Neuron (in vitro differentiated cells): Measurements from ENCODE around the gene FBXW5.

Experiments used
- H2AFZ ChIP-seq: one replicate; pipeline ENCODE4 v1.6.1; 2013; ENCODE audit warnings: low read depth, mild to moderate bottlenecking, inconsistent platforms, low read length, moderate library complexity
- H3K27me3 ChIP-seq: one replicate; pipeline ENCODE4 v1.6.1; 2013; ENCODE audit warnings: low read length; ENCODE audit not compliant: insufficient read depth
- H3K36me3 ChIP-seq: one replicate; pipeline ENCODE4 v1.6.1; 2013; ENCODE audit warnings: low read length; ENCODE audit not compliant: insufficient read depth
- H3K4me1 ChIP-seq: one replicate; pipeline ENCODE4 v1.6.1; 2013; ENCODE audit warnings: low read length; ENCODE audit not compliant: insufficient read depth
- H3K4me3 ChIP-seq: 2 replicates; pipeline ENCODE4 v1.5.1; 2013; ENCODE audit warnings: mild to moderate bottlenecking, low read length, moderate library complexity
- H3K9me3 ChIP-seq: one replicate; pipeline ENCODE4 v1.6.1; 2013; ENCODE audit warnings: low read length

Gene FBXW5

GRCh38 chr9:136923881-136924280 is 20.7 kb downstream of the FBXW5 start:
- Histone ChIP-seq H3K4me3 (no peak overlapping the region), H3K27me3 (no peaks in the 10 kb centered on the region), H3K36me3 (peaks cover 43% of the 10 kb centered on the region), H3K4me1 (no peaks in the 10 kb centered on the region), H2AFZ (no peak overlapping the region), H3K9me3 (no peaks in the 10 kb centered on the region)

- H3K4me1 ChIP-seq: no peaks in the 10 kb centered on the region
- H3K36me3 ChIP-seq: peaks cover 47% of the 10 kb centered on the region
These were observed 22.0 kb downstream of the FBXW5 start for GRCh38 chr9:136922540-136922939.

DNA sequence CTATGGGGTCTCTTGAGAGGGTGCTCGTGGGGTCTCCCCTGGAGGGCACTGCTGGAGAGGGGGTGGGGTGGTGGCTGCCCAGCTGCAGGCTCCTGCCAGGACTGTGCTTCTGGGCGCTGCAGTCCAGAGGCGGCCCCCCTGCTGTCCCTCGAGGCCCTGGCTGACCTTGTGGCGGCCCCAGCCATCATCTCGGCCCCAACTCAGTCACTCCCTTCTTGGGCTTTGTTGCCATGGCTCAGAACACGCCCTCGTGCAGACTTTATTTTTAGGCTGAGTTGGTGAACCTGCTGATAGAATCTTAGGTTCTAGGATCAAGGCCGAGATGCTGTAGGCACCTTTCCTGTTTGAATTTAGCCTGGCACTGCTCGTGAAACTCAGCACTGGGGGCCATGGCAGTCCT is 22.8 kb downstream of the FBXW5 start:
- H3K4me3 ChIP-seq: no peak overlapping the region
- no peak overlapping the region for H2AFZ ChIP-seq
- H3K9me3 ChIP-seq: no peaks in the 10 kb centered on the region
- H3K27me3 ChIP-seq: no peaks in the 10 kb centered on the region
- no peaks in the 10 kb centered on the region for H3K4me1 ChIP-seq
- peaks cover 51% of the 10 kb centered on the region for H3K36me3 ChIP-seq

More at GRCh38 chr9:136922540-136922939, 22.0 kb downstream of the FBXW5 start:
- Histone ChIP-seq H3K4me3 (no peak overlapping the region), H3K9me3 (no peaks in the 10 kb centered on the region), H3K27me3 (no peaks in the 10 kb centered on the region), H2AFZ (no peak overlapping the region)

DNA sequence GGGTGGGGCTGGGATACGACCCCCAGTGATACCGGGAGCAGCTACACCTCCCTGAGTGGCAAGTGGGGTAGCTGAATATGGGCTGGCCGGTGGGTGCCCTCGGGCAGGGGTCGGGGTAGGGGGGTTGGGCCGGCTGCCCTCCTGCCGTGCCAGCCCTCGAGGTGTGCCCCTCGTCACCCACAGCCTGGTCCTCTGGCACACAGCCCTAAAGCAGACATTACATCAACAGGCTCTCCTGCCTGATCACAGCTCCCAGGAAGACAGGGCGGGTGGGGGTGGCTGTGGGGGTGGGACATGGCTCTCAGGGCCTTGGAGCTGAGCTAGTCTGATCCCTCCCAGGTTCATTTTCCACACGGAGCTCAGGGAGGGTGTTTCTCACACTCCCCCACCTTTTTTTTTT is 23.2 kb downstream of the FBXW5 start:
- H2AFZ ChIP-seq: no peak overlapping the region
- no peak overlapping the region for H3K4me3 ChIP-seq
- no peaks in the 10 kb centered on the region for H3K4me1 ChIP-seq
- H3K27me3 ChIP-seq: no peaks in the 10 kb centered on the region
- H3K9me3 ChIP-seq: no peaks in the 10 kb centered on the region
- peaks cover 51% of the 10 kb centered on the region for H3K36me3 ChIP-seq

DNA sequence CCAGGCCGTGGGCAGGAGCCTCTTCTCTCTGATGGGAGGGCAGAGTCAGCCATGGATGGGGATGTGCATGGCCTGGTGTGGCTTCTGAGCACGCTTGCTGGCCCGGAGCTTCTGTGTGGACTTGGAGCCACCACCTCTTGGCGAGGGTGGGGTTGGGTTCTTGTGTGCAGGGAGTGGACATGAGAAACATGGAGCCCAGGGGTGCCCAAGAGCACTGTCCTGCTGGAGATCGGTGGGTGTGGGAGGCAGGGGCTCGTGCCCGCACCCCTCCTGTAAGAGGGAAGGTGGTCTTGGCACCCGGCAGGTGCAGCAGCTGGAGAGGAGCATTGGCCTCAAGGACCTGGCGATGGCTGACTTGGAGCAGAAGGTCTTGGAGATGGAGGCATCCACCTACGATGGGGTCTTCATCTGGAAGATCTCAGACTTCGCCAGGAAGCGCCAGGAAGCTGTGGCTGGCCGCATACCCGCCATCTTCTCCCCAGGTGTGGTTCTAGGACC is 23.8 kb downstream of the FBXW5 start:
- H3K36me3 ChIP-seq: peaks cover 51% of the 10 kb centered on the region
- no peak overlapping the region for H3K4me3 ChIP-seq
- H3K9me3 ChIP-seq: no peaks in the 10 kb centered on the region
- no peaks in the 10 kb centered on the region for H3K4me1 ChIP-seq
- no peak overlapping the region for H2AFZ ChIP-seq
- no peaks in the 10 kb centered on the region for H3K27me3 ChIP-seq

DNA sequence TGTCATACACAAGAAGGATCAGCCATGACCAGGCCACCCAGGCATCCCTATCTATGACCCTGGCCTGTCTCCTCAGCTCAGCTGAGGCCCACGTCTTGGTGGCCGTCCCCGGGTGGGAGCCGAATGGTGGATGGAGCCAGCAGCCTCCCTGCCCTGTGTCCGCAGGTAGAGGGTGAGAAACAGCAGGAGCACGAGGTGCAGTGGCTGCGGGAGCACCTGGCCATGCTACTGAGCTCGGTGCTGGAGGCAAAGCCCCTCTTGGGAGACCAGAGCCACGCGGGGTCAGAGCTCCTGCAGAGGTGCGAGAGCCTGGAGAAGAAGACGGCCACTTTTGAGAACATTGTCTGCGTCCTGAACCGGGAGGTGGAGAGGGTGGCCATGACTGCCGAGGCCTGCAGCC is 24.5 kb downstream of the FBXW5 start:
- no peak overlapping the region for H2AFZ ChIP-seq
- no peaks in the 10 kb centered on the region for H3K4me1 ChIP-seq
- H3K4me3 ChIP-seq: no peak overlapping the region
- H3K9me3 ChIP-seq: no peaks in the 10 kb centered on the region
- peaks cover 53% of the 10 kb centered on the region for H3K36me3 ChIP-seq
- no peaks in the 10 kb centered on the region for H3K27me3 ChIP-seq

DNA sequence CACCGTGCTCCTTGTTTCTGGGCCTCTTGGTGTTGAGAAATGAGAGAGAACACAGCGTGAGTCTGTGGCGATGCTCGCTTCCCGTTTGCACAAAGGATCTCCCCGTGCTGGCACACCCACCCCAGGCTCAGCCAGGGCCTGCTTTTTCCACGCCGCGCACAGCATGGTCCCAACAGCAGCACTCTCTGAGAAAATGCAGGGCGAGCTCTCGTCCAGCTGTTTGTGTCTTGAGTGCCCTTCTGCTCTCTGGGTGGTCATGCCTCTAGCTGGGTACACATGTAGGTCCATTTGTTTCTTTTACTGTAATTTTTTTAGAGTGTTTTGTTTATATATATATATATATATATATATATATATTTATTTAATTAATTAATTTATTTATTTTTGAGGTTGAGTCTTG is 26.6 kb downstream of the FBXW5 start:
- no peak overlapping the region for H3K4me3 ChIP-seq
- no peaks in the 10 kb centered on the region for H3K27me3 ChIP-seq
- H3K9me3 ChIP-seq: no peaks in the 10 kb centered on the region
- H3K4me1 ChIP-seq: no peaks in the 10 kb centered on the region
- H2AFZ ChIP-seq: no peak overlapping the region
- peaks cover 59% of the 10 kb centered on the region for H3K36me3 ChIP-seq

- Histone ChIP-seq H2AFZ (no peak overlapping the region), H3K4me1 (no peaks in the 10 kb centered on the region), H3K9me3 (no peaks in the 10 kb centered on the region), H3K36me3 (peaks cover 67% of the 10 kb centered on the region), H3K4me3 (no peak overlapping the region), H3K27me3 (no peaks in the 10 kb centered on the region)
These were observed 28.0 kb downstream of the FBXW5 start for GRCh38 chr9:136916330-136917184.

DNA sequence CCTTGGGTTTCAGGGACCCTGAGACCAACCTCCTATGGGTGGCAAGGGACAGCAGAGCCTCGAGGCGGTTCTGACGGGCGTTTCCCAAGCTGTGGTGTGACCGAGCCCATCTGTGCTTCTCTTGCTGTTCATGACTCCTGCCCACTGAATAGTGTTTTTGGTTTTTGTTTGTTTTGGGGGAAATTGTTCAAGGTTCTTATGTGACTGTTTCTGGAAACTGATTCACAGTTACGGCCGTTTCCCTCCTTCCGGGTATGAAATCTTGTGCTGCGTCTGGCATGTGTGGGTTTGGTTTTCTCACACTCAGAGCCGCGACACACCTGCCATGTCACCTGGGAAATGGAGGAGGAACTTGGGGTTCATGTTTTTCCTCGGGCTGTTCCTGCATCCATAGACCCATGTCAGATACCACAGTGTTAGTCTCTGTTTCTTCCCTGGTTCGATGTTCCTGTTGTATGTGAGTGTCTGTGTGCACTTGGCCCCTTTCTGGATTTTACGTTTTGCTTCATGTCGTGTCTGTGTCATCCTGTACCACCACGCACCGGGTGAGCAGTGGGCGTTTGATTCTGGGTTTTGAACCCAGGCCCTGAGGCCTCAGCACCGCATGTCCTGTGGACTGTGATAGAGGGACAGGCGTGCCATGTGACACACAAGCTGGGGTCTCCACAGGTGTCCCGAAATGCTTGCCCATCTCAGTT is 28.8 kb downstream of the FBXW5 start:
- no peaks in the 10 kb centered on the region for H3K27me3 ChIP-seq
- H3K4me1 ChIP-seq: no peaks in the 10 kb centered on the region
- no peak overlapping the region for H2AFZ ChIP-seq
- peaks cover 64% of the 10 kb centered on the region for H3K36me3 ChIP-seq
- H3K4me3 ChIP-seq: no peak overlapping the region
- H3K9me3 ChIP-seq: no peaks in the 10 kb centered on the region

GRCh38 chr9:136913701-136914438 is 30.7 kb downstream of the FBXW5 start:
- Histone ChIP-seq H2AFZ (no peak overlapping the region), H3K9me3 (no peaks in the 10 kb centered on the region), H3K27me3 (no peaks in the 10 kb centered on the region), H3K4me3 (no peak overlapping the region), H3K36me3 (peaks cover 67% of the 10 kb centered on the region), H3K4me1 (no peaks in the 10 kb centered on the region)

- no peaks in the 10 kb centered on the region for H3K4me1 ChIP-seq
- H2AFZ ChIP-seq: no peak overlapping the region
- no peaks in the 10 kb centered on the region for H3K27me3 ChIP-seq
- peaks cover 62% of the 10 kb centered on the region for H3K36me3 ChIP-seq
- H3K4me3 ChIP-seq: no peak overlapping the region
- no peaks in the 10 kb centered on the region for H3K9me3 ChIP-seq
These were observed 33.7 kb downstream of the FBXW5 start for GRCh38 chr9:136910901-136911245.

GRCh38 chr9:136910197-136910900 is 34.2 kb downstream of the FBXW5 start:
- Histone ChIP-seq H3K9me3 (no peaks in the 10 kb centered on the region), H3K4me3 (no peak overlapping the region), H3K27me3 (no peaks in the 10 kb centered on the region), H2AFZ (no peak overlapping the region), H3K36me3 (peaks cover 60% of the 10 kb centered on the region), H3K4me1 (no peaks in the 10 kb centered on the region)
